IMR-90 (cell line): ENCODE data around the gene ISCA2. TPM values are rescaled to one million over a fixed set of nuclear protein-coding genes. Genes with fewer than 3 reads are reported as not detected.

ENCODE experiments used
- ATAC-seq: fragments of 200-7000 bp; cut with Tn5 transposase; 2 replicates; pipeline ENCODE4 v1.9.1; 2020; ENCODE audit warnings: low read depth, mild to moderate bottlenecking, moderate library complexity
- BruUV-seq: library from RNA; stranded (reverse); fragments of 400-500 nt; replicated peaks from 2 replicates; lab custom pipeline; 2021; lab: Mats Ljungman, UMichigan
- CTCF ChIA-PET: fragments of 300-600 bp; formaldehyde crosslinking; extraction: SDS; loops from one replicate; lab custom pipeline; 2021; ENCODE audit warnings: antibody characterized with exemption; lab: Yijun Ruan, JAX
- POLR2A ChIA-PET: fragments of 300-600 bp; sonication (Branson Sonifier 250); formaldehyde crosslinking; loops from one replicate; lab custom pipeline; 2022; ENCODE audit warnings: antibody characterized with exemption; ENCODE audit not compliant: unreplicated experiment; lab: Charles Lee
- DNase-seq: peaks from one replicate; pipeline ENCODE4 v3.0.0; 2013
- H2AFZ ChIP-seq: replicated peaks from 2 replicates; pipeline ENCODE3; 2013; ENCODE audit warnings: low read length, mild to moderate bottlenecking; ENCODE audit not compliant: poor library complexity
- H2AK5ac ChIP-seq: 2 replicates; pipeline ENCODE4 v1.6.1; 2013; ENCODE audit warnings: low read depth, low read length, inconsistent platforms
- H2AK9ac ChIP-seq: replicated peaks from 2 replicates; pipeline ENCODE3; 2013; ENCODE audit warnings: mild to moderate bottlenecking, low read depth, low read length, moderate library complexity; ENCODE audit not compliant: poor library complexity
- H2BK120ac ChIP-seq: 2 replicates; pipeline ENCODE4 v1.6.1; 2013; ENCODE audit warnings: low read depth, low read length, inconsistent platforms
- H2BK15ac ChIP-seq: 3 replicates; pipeline ENCODE4 v1.6.1; 2013; ENCODE audit warnings: low read depth, low read length, inconsistent platforms
- H2BK20ac ChIP-seq: 2 replicates; pipeline ENCODE4 v1.6.1; 2013; ENCODE audit warnings: low read depth, mild to moderate bottlenecking, inconsistent platforms, low read length, moderate library complexity
- H2BK5ac ChIP-seq: 2 replicates; pipeline ENCODE4 v1.6.1; 2013; ENCODE audit warnings: mild to moderate bottlenecking, low read depth, low read length, inconsistent platforms; ENCODE audit not compliant: poor library complexity, severe bottlenecking
- H3K14ac ChIP-seq: replicated peaks from 2 replicates; pipeline ENCODE4 v1.6.1; 2013; ENCODE audit warnings: low read depth, low read length, inconsistent platforms
- H3K18ac ChIP-seq: 2 replicates; pipeline ENCODE4 v1.6.1; 2013; ENCODE audit warnings: low read depth, low read length, control low read depth
- H3K23ac ChIP-seq: 2 replicates; pipeline ENCODE4 v1.6.1; 2013; ENCODE audit warnings: low read depth, low read length, inconsistent platforms
- H3K27ac ChIP-seq: 2 replicates; pipeline ENCODE4 v1.5.1; 2013; ENCODE audit warnings: mild to moderate bottlenecking, control low read depth, low read length; ENCODE audit not compliant: insufficient read depth
- H3K27me3 ChIP-seq: 2 replicates; pipeline ENCODE4 v1.6.1; 2013; ENCODE audit warnings: low read length; ENCODE audit not compliant: control insufficient read depth, insufficient read depth
- H3K36me3 ChIP-seq: 2 replicates; pipeline ENCODE4 v1.6.1; 2013; ENCODE audit warnings: low read length, mixed read lengths; ENCODE audit not compliant: control insufficient read depth, insufficient read depth
- H3K4ac ChIP-seq: 2 replicates; pipeline ENCODE4 v1.6.1; 2013; ENCODE audit warnings: low read depth, low read length, inconsistent platforms
- H3K4me1 ChIP-seq: 2 replicates; pipeline ENCODE4 v1.6.1; 2013; ENCODE audit warnings: low read length, mixed read lengths; ENCODE audit not compliant: control insufficient read depth, insufficient read depth
- H3K4me2 ChIP-seq: 2 replicates; pipeline ENCODE4 v1.6.1; 2013; ENCODE audit warnings: low read depth, mild to moderate bottlenecking, control low read depth, low read length, moderate library complexity
- H3K4me3 ChIP-seq: 2 replicates; pipeline ENCODE4 v1.5.1; 2013; ENCODE audit warnings: low read depth, mild to moderate bottlenecking, control low read depth, low read length, moderate library complexity; ENCODE audit not compliant: insufficient read depth
- H3K56ac ChIP-seq: 2 replicates; pipeline ENCODE4 v1.6.1; 2013; ENCODE audit warnings: low read length, inconsistent platforms; ENCODE audit not compliant: insufficient read depth; ENCODE audit errors: extremely low read depth
- H3K79me1 ChIP-seq, 2 experiments: 2 replicates each; pipeline ENCODE4 v1.6.1; 2013; ENCODE audit warnings: low read length in 2 of 2, inconsistent platforms in 1 of 2, low read depth in 1 of 2
- H3K9ac ChIP-seq: 2 replicates; pipeline ENCODE4 v1.6.1; 2013; ENCODE audit warnings: low read depth, low read length, control low read depth
- H3K9me1 ChIP-seq: 2 replicates; pipeline ENCODE4 v1.6.1; 2013; ENCODE audit warnings: low read length, inconsistent platforms; ENCODE audit not compliant: insufficient read depth
- H3K9me3 ChIP-seq: 2 replicates; pipeline ENCODE4 v1.6.1; 2013; ENCODE audit warnings: low read length; ENCODE audit not compliant: control insufficient read depth, insufficient read depth
- H4K20me1 ChIP-seq: 2 replicates; pipeline ENCODE4 v1.6.1; 2013; ENCODE audit warnings: low read length, inconsistent platforms; ENCODE audit not compliant: insufficient read depth
- H4K5ac ChIP-seq: 2 replicates; pipeline ENCODE4 v1.6.1; 2013; ENCODE audit warnings: mild to moderate bottlenecking, low read depth, low read length, control low read depth
- H4K8ac ChIP-seq, 2 experiments: 2 replicates each; pipeline ENCODE4 v1.6.1; 2013; ENCODE audit warnings: low read depth in 2 of 2, low read length in 2 of 2, control low read depth in 1 of 2, inconsistent platforms in 1 of 2
- H4K91ac ChIP-seq: 2 replicates; pipeline ENCODE4 v1.6.1; 2013; ENCODE audit warnings: low read depth, low read length, inconsistent platforms; ENCODE audit not compliant: insufficient read depth
- CHD1 ChIP-seq: IDR thresholded peaks from 2 replicates; pipeline ENCODE4 v1.6.1; 2012; ENCODE audit warnings: low read depth, low read length, improper control_type of control experiment
- ELK1 ChIP-seq: fragments of 150-350 bp; IDR thresholded peaks from 2 replicates; pipeline ENCODE4 v1.6.1; 2016; ENCODE audit warnings: low read depth, mild to moderate bottlenecking, low read length, moderate library complexity, borderline replicate concordance
- RFX5 ChIP-seq: IDR thresholded peaks from 2 replicates; pipeline ENCODE4 v1.8.0; 2012; ENCODE audit warnings: low read depth, mild to moderate bottlenecking, low read length, moderate library complexity
- dilution Hi-C: fragments of 300-500 bp; cut with HindIII; formaldehyde crosslinking; loops from one replicate; pipeline ENCODE4 v1.14.3; 2018; ENCODE audit warnings: low sequenced_read_pairs; ENCODE audit not compliant: unreplicated experiment
- in situ Hi-C: fragments of 300-500 bp; cut with MboI; formaldehyde crosslinking; loops from 3 replicates; pipeline ENCODE4 v1.14.3; 2019; ENCODE audit warnings: low sequenced_read_pairs, inconsistent platforms, mixed read lengths
- intact Hi-C: fragments of 100-400 bp; cut with micrococcal nuclease; formaldehyde crosslinking; loops from 2 replicates; pipeline ENCODE4 v1.10.0; 2022
- polyA plus RNA-seq, 3 experiments: library from polyadenylated mRNA; depleted of rRNA; stranded (reverse); fragments of >200 nt; gene quantifications; 2 replicates each; pipeline ENCODE4 v1.2.3, GENCODE V29; 2012; ENCODE audit warnings: low replicate concordance in 1 of 3
- total RNA-seq: library from RNA; depleted of rRNA; stranded (reverse); fragments of >200 nt; gene quantifications from 2 replicates; pipeline ENCODE4 v1.2.3, GENCODE V29; 2012

The ISCA2 gene
- total and polyA plus RNA-seq, 2 of the 4 experiments (the other 2 are of a cell fraction), result 5.4 to 25.7 TPM

- H4K20me1 ChIP-seq, result no peaks in the 10 kb centered on the region
- H3K9me3 ChIP-seq, result no peaks in the 10 kb centered on the region
- ChIA-PET CTCF (no interaction called here), POLR2A (interaction anchor here (0.6 kb wide), 2 partner anchors 72 to 261 kb away, joined by 3 to 7 read pairs; no protein-coding TSS in a partner anchor)
- dilution Hi-C loops (no loop called here), in situ Hi-C loops (no loop called here), intact Hi-C loops (no loop called here)
- peak overlapping the region; percentile 67 for H3K4ac ChIP-seq
- peak overlapping the region; percentile 37 for H2AFZ ChIP-seq
- no peak for DNase-seq
- no peak overlapping the region for H3K4me2 ChIP-seq
- H3K18ac ChIP-seq, result peak overlapping the region; percentile 73
- H4K5ac ChIP-seq, result peak overlapping the region; percentile 51
- H3K27me3 ChIP-seq, result no peaks in the 10 kb centered on the region
- H2AK9ac ChIP-seq, result peak overlapping the region; percentile 68
- ATAC-seq, result no peak; the same call in 1 of the 2 replicates
- peak overlapping the region; percentile 27; the same call in 1 of the 2 replicates for H2AK5ac ChIP-seq
- TF ChIP-seq RFX5 (no peak), ELK1 (no peak), CHD1 (no peak)
- peak overlapping the region; percentile 53; the same call in 1 of the 3 replicates for H2BK15ac ChIP-seq
- peaks cover 14% of the 10 kb centered on the region for H3K4me1 ChIP-seq
- H2BK5ac ChIP-seq, result no peak overlapping the region
- H4K8ac ChIP-seq, result peak overlapping the region in 1 of 2 experiments; percentile 24; a peak in 1 of 4 replicates
- peak overlapping the region; percentile 6; the same call in 1 of the 2 replicates for H3K27ac ChIP-seq
- H3K9me1 ChIP-seq, result peaks cover 17% of the 10 kb centered on the region
- H3K79me1 ChIP-seq, result no peaks in the 10 kb centered on the region
- H3K14ac ChIP-seq, result no peak overlapping the region
- peak overlapping the region; percentile 6 for H2BK120ac ChIP-seq
- peak overlapping the region; percentile 36; the same call in 1 of the 2 replicates for H2BK20ac ChIP-seq
- H4K91ac ChIP-seq, result peak overlapping the region; percentile 26; the same call in 1 of the 2 replicates
- H3K4me3 ChIP-seq, result no peak overlapping the region
- no peak overlapping the region for H3K56ac ChIP-seq
- H3K9ac ChIP-seq, result no peak overlapping the region
- BruUV-seq, result no TSS peak
- 0 out of 2 replicates have a peak overlapping the region, but pooled peaks have one; percentile 37 for H3K23ac ChIP-seq
- H3K36me3 ChIP-seq, result peaks cover 7% of the 10 kb centered on the region; the same call in 1 of the 2 replicates
Measured at GRCh38 chr14:74524812-74525135, 31.2 kb downstream of the ISCA2 start.
